HepG2 (cell line): ENCODE data around the gene GIMAP1. TPM values are rescaled to one million over a fixed set of nuclear protein-coding genes. Genes with fewer than 3 reads are reported as not detected.

ENCODE experiments used
- ATAC-seq: fragments of 200-7000 bp; cut with Tn5 transposase; 3 replicates; pipeline ENCODE4 v1.9.1; 2020; ENCODE audit warnings: mild to moderate bottlenecking, moderate library complexity
- BruUV-seq: library from RNA; stranded (reverse); fragments of 400-500 nt; replicated peaks from 2 replicates; lab custom pipeline; 2021; lab: Mats Ljungman, UMichigan
- CTCF ChIA-PET: fragments of 300-600 bp; formaldehyde crosslinking; extraction: SDS; loops from one replicate; lab custom pipeline; 2021; ENCODE audit warnings: low total read pairs, inconsistent platforms, low intra/inter-chr PET ratio; lab: Yijun Ruan, JAX
- POLR2A ChIA-PET: fragments of 350-600 bp; sonication (Branson Sonifier 250); formaldehyde crosslinking; loops from one replicate; lab custom pipeline; 2020; ENCODE audit warnings: antibody characterized with exemption, inconsistent platforms; lab: Yijun Ruan, JAX
- DNase-seq: peaks from one replicate; pipeline ENCODE4 v3.0.0-alpha.2; 2015; ENCODE audit warnings: low spot score
- FAIRE-seq: peaks from 3 replicates; lab custom pipeline; 2011; peaks lifted over from hg19 to GRCh38; lab: Jason Lieb, UNC
- H2AFZ ChIP-seq: one replicate; pipeline ENCODE4 v1.6.1; 2011; ENCODE audit warnings: low read length, inconsistent platforms
- H3K27ac ChIP-seq: fragments of 300-600 bp; 3 replicates; pipeline ENCODE4 v1.8.0; 2011; ENCODE audit warnings: mixed run types, mild to moderate bottlenecking, mixed read lengths, low read length, inconsistent platforms; ENCODE audit not compliant: insufficient read depth; ENCODE audit errors: extremely low read length
- H3K27me3 ChIP-seq, 2 experiments: fragments of 200-600 bp in 1 of 2; 2 replicates in 1 of 2; 3 replicates in 1 of 2; pipeline versions ENCODE4 v1.6.0 to v1.8.0; 2011; ENCODE audit warnings: low read length in 2 of 2, mild to moderate bottlenecking in 2 of 2, moderate library complexity in 2 of 2, inconsistent platforms in 1 of 2; ENCODE audit not compliant: insufficient read depth in 2 of 2, control insufficient read depth in 1 of 2
- H3K36me3 ChIP-seq, 2 experiments: fragments of 200-600 bp in 1 of 2; replicated peaks in 1 of 2; 2 replicates in 1 of 2; 3 replicates in 1 of 2; pipeline versions ENCODE4 v1.5.1 to v1.8.0; 2011; ENCODE audit warnings: low read length in 2 of 2, inconsistent platforms in 1 of 2; ENCODE audit not compliant: insufficient read depth in 2 of 2, control insufficient read depth in 1 of 2
- H3K4me1 ChIP-seq: 2 replicates; pipeline ENCODE4 v1.5.1; 2012; ENCODE audit warnings: low read length, inconsistent platforms; ENCODE audit not compliant: insufficient read depth
- H3K4me2 ChIP-seq: 2 replicates; pipeline ENCODE4 v1.6.0; 2011; ENCODE audit warnings: low read depth, low read length, inconsistent platforms
- H3K4me3 ChIP-seq, 3 experiments: fragments of 200-600 bp in 1 of 3; sonication (generic), shearing (Covaris generic) in 1 of 3; replicated peaks in 1 of 3; 2 replicates each; pipeline ENCODE4 v1.5.1; 2011 to 2016; ENCODE audit warnings: low read length in 3 of 3, inconsistent platforms in 2 of 3, low read depth in 2 of 3, mild to moderate bottlenecking in 2 of 3, control low read depth in 1 of 3, mixed read lengths in 1 of 3; ENCODE audit not compliant: insufficient read depth in 1 of 3
- H3K79me2 ChIP-seq: one replicate; pipeline ENCODE4 v1.6.1; 2011; ENCODE audit warnings: low read length, inconsistent platforms; ENCODE audit not compliant: insufficient read depth
- H3K9ac ChIP-seq: 2 replicates; pipeline ENCODE4 v1.6.0; 2011; ENCODE audit warnings: mild to moderate bottlenecking, low read depth, low read length, inconsistent platforms; ENCODE audit not compliant: insufficient read depth
- H3K9me3 ChIP-seq: 2 replicates; pipeline ENCODE4 v1.5.1; 2012; ENCODE audit warnings: mild to moderate bottlenecking, low read length
- H4K20me1 ChIP-seq: 2 replicates; pipeline ENCODE4 v1.6.0; 2011; ENCODE audit warnings: inconsistent platforms, mild to moderate bottlenecking, low read length, moderate library complexity; ENCODE audit not compliant: insufficient read depth
- ATF3 ChIP-seq: sonication (generic); formaldehyde crosslinking; IDR thresholded peaks from 2 replicates; pipeline ENCODE4 v1.4.0; 2020; ENCODE audit warnings: missing genetic modification reagents
- ATF7 ChIP-seq, 2 experiments: fragments of 450-650 bp in 1 of 2; sonication (generic) in 1 of 2; formaldehyde crosslinking in 1 of 2; IDR thresholded peaks; 2 replicates each; pipeline versions ENCODE4 v1.4.0 to v1.6.1; 2016 to 2020; ENCODE audit warnings: antibody characterized with exemption in 1 of 2, mild to moderate bottlenecking in 1 of 2, missing genetic modification reagents in 1 of 2
- EP300 ChIP-seq, 3 experiments: sonication (generic) in 1 of 3; formaldehyde crosslinking in 1 of 3; IDR thresholded peaks; 2 replicates each; pipeline versions ENCODE4 v1.5.1 to v1.6.1; 2011 to 2020; ENCODE audit warnings: low read depth in 2 of 3, low read length in 2 of 3, borderline replicate concordance in 1 of 3, improper control_type of control experiment in 1 of 3, mild to moderate bottlenecking in 1 of 3, missing genetic modification reagents in 1 of 3, moderate library complexity in 1 of 3
- FOXA1 ChIP-seq, 2 experiments: fragments of 450-650 bp in 1 of 2; sonication (generic) in 1 of 2; formaldehyde crosslinking in 1 of 2; IDR thresholded peaks; 2 replicates each; pipeline versions ENCODE4 v1.4.0 to v1.6.1; 2016 to 2020; ENCODE audit warnings: missing genetic modification reagents in 1 of 2
- ISX ChIP-seq: sonication (generic); formaldehyde crosslinking; conservative IDR thresholded peaks from 2 replicates; pipeline ENCODE4 v1.5.0; 2020; ENCODE audit warnings: missing genetic modification reagents
- MAFG ChIP-seq: sonication (generic); formaldehyde crosslinking; IDR thresholded peaks from 2 replicates; pipeline ENCODE4 v1.5.1; 2020; ENCODE audit warnings: mild to moderate bottlenecking, missing genetic modification reagents
- MEF2D ChIP-seq: sonication (generic); formaldehyde crosslinking; IDR thresholded peaks from 2 replicates; pipeline ENCODE4 v1.5.1; 2020; ENCODE audit warnings: mild to moderate bottlenecking, missing genetic modification reagents
- NFIB ChIP-seq: sonication (generic); formaldehyde crosslinking; IDR thresholded peaks from 2 replicates; pipeline ENCODE4 v1.9.0; 2021; ENCODE audit warnings: missing genetic modification reagents, mild to moderate bottlenecking, borderline replicate concordance
- NFKB2 ChIP-seq: sonication (generic); formaldehyde crosslinking; IDR thresholded peaks from 2 replicates; pipeline ENCODE4 v1.4.0; 2020; ENCODE audit warnings: missing genetic modification reagents, borderline replicate concordance
- PAXIP1 ChIP-seq: sonication (generic); formaldehyde crosslinking; conservative IDR thresholded peaks from 2 replicates; pipeline ENCODE4 v1.4.0; 2020; ENCODE audit warnings: mild to moderate bottlenecking, missing genetic modification reagents, moderate library complexity
- SMYD3 ChIP-seq: sonication (generic); formaldehyde crosslinking; IDR thresholded peaks from 2 replicates; pipeline ENCODE4 v1.8.1; 2023; ENCODE audit warnings: mild to moderate bottlenecking, missing genetic modification reagents
- ZNF142 ChIP-seq: sonication (generic); formaldehyde crosslinking; IDR thresholded peaks from 2 replicates; pipeline ENCODE4 v1.4.0; 2020; ENCODE audit warnings: missing genetic modification reagents
- ZNF784 ChIP-seq: sonication (generic); formaldehyde crosslinking; IDR thresholded peaks from 2 replicates; pipeline ENCODE4 v1.5.1; 2020; ENCODE audit warnings: missing genetic modification reagents, mild to moderate bottlenecking, borderline replicate concordance
- ZSCAN25 ChIP-seq: sonication (generic); formaldehyde crosslinking; IDR thresholded peaks from 2 replicates; pipeline ENCODE4 v1.8.0; 2022; ENCODE audit warnings: mild to moderate bottlenecking, missing genetic modification reagents
- WGBS: methylation state at CpG from one replicate; pipeline ENCODE4 v1.1.6; 2017; ENCODE audit warnings: low lambda C conversion rate; 5-methylcytosine and 5-hydroxymethylcytosine counted together
- in situ Hi-C: cut with HindIII; loops from 2 replicates; pipeline ENCODE4 v1.10.0; 2017; ENCODE audit warnings: low pct_unique_long_range_greater_than_20kb; ENCODE audit not compliant: extremely low pct_ligation_motif_present
- intact Hi-C: fragments of 100-400 bp; cut with micrococcal nuclease; formaldehyde crosslinking; loops from one replicate; pipeline ENCODE4 v1.10.0; 2022; ENCODE audit not compliant: unreplicated experiment
- polyA plus RNA-seq, 8 experiments: library from polyadenylated mRNA; depleted of rRNA in 3 of 8; stranded (reverse) in 7 of 8; unstranded in 1 of 8; fragments of >200 nt; fragmentation: Illumina TruSeq in 4 of 8; extraction: Trizol in 4 of 8; gene quantifications; 2 replicates each; pipeline versions ENCODE4 v1.2.1 to v1.2.3, GENCODE V29; 2011 to 2016; ENCODE audit warnings: low read depth in 4 of 8, missing spikeins in 1 of 8, mixed read lengths in 1 of 8; ENCODE audit not compliant: insufficient read depth in 1 of 8
- total RNA-seq, 5 experiments: library from RNA; depleted of rRNA; stranded (reverse); fragments of >200 nt; fragmentation: Illumina TruSeq; extraction: Trizol; gene quantifications; 2 replicates each; pipeline ENCODE4 v1.2.3, GENCODE V29; 2016; ENCODE audit warnings: low read depth in 1 of 5

Gene GIMAP1
- total and polyA plus RNA-seq, 2 of the 13 experiments (the other 11 are each of a cell fraction or from before 2014, with no cell fraction given), result not detected

DNA sequence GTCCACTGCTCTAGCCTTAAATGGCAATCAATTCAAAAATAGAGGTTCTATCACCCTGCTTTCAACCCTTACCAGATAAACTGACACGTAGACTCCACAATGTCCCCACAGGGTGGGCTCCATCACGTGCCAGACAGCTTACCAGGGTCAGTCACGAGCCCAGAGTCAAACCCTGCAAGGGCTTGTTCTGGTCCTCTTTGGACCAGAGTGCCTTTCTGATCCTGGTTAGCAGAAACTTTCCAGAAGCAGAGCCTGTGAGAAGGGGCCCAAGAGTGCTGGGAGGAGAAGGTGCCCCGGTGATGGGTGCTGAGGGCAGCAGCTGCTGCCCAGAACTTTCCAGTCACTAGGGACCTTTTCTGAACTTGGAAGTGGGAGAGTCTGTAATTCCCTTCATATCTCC lies 20.5 kb downstream of the GIMAP1 start:
- Histone ChIP-seq H3K4me1 (no peaks in the 10 kb centered on the region), H3K36me3 (no peaks in the 10 kb centered on the region), H3K9me3 (no peaks in the 10 kb centered on the region), H3K79me2 (no peaks in the 10 kb centered on the region), H3K27me3 (peaks cover 1 to 10% of the 10 kb centered on the region in 2 experiments; a peak in 1 of 5 replicates), H4K20me1 (no peaks in the 10 kb centered on the region), H2AFZ (no peak overlapping the region), H3K9ac (no peak overlapping the region), H3K27ac (no peak overlapping the region), H3K4me3 (no peak overlapping the region), H3K4me2 (no peak overlapping the region)
- no peak for DNase-seq
- 0% methylated on average over 2 of the region's 4 CpGs for WGBS
- FAIRE-seq, result no peak
- ChIA-PET POLR2A (no interaction called here), CTCF (no interaction called here)
- no TSS peak for BruUV-seq
- ATAC-seq, result no peak
- intact Hi-C loops (no loop called here), in situ Hi-C loops (no loop called here)
- TF ChIP-seq PAXIP1 (CRISPR knock-in tag) (no peak), ATF3 (CRISPR knock-in tag) (no peak), FOXA1 (IDR thresholded peaks at IDR 0.05) (no peak), FOXA1 (CRISPR knock-in tag; IDR thresholded peaks at IDR 0.05) (no peak), ZNF142 (CRISPR knock-in tag) (no peak), EP300 (IDR thresholded peaks at IDR 0.05; ENCODE audit: low read depth in 2 of 2, low read length in 2 of 2) (no peak), EP300 (CRISPR knock-in tag; IDR thresholded peaks at IDR 0.05; ENCODE audit: borderline replicate concordance) (no peak), NFIB (CRISPR knock-in tag) (no peak), NFKB2 (CRISPR knock-in tag) (no peak), SMYD3 (CRISPR knock-in tag) (no peak), MAFG (CRISPR knock-in tag) (no peak), ISX (no peak), ATF7 (IDR thresholded peaks at IDR 0.05) (no peak), ATF7 (CRISPR knock-in tag; IDR thresholded peaks at IDR 0.05) (no peak), ZNF784 (CRISPR knock-in tag) (no peak), MEF2D (CRISPR knock-in tag) (no peak), ZSCAN25 (CRISPR knock-in tag) (no peak)
